ENCODE measurements around the gene LRRC75B. TPM values are rescaled to one million over a fixed set of nuclear protein-coding genes. Genes with fewer than 3 reads are reported as not detected.

The LRRC75B gene
- total RNA-seq, 1 experiment from 2014 or later, result 18.1 TPM

DNA sequence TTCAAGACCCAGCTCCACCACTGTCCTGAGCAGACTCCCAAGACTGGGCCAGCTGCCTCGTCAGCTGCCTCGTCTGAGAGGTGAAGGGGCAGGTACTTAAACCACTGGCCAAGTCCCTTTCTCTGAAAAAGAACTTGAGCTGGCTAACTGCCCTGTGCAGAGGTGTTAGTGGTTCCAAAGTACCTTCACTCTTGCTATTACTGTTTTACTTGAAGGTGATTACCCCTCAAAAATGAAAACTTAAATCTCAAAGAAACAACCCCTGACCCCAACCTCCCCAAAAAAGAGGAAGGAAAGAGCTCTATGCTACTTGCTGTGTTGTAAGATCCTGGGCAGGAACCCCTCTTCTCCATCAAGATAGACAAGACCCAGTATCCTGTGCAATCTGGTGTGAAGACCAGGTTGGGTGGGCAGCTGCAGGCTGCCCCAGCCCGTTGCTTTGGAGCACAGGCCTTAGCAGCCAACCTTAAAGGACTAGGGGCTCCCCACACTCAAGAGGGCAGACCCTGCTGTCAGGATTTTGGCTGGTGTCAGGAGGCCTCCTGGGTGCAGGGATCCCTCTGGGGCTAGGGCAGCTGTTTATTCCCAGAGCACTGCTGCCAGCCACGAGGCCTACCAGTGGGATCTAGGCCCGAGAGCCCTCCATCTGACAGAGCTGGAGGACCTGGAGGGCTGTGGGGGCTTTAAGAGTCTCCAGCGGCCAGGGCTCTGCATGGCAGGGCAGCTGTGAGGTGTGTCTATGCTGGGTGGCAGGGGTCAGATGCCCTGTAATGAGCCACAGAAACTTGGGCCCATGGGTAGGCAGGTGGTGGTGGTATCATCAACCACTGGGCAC lies 51.0 kb downstream of the LRRC75B start:
- Histone ChIP-seq H2BK12ac (ENCODE audit: insufficient read length, low read depth, low read length) (no peak overlapping the region), H3K4ac (ENCODE audit: low read depth, low read length) (no peak overlapping the region), H3K79me2 (ENCODE audit: insufficient read depth, low read length) (no peaks in the 10 kb centered on the region), H2BK120ac (ENCODE audit: low read depth, low read length, poor library complexity, severe bottlenecking) (no peak overlapping the region), H3K27me3 (ENCODE audit: insufficient read depth, low read length) (no peaks in the 10 kb centered on the region), H3K27ac (ENCODE audit: insufficient read length, low read depth, low read length) (no peak overlapping the region), H2BK15ac (ENCODE audit: low read depth, low read length) (no peak overlapping the region), H3K4me1 (ENCODE audit: insufficient read depth, low read length) (no peaks in the 10 kb centered on the region), H2BK20ac (ENCODE audit: low read depth, low read length, poor library complexity, severe bottlenecking) (no peak overlapping the region), H2AFZ (ENCODE audit: low read length) (no peak overlapping the region), H2BK5ac (ENCODE audit: insufficient read length, low read length) (no peak overlapping the region), H3K9ac (ENCODE audit: extremely low read depth, insufficient read length, low read length) (no peak overlapping the region), H3K4me2 (ENCODE audit: insufficient read depth, insufficient read length, low read length) (no peak overlapping the region), H4K5ac (ENCODE audit: insufficient read length, low read depth, low read length) (no peak overlapping the region), H4K91ac (ENCODE audit: insufficient read length, low read depth, low read length) (no peak overlapping the region), H3K9me3 (ENCODE audit: control insufficient read depth, low read depth, low read length) (no peaks in the 10 kb centered on the region), H3K14ac (ENCODE audit: insufficient read depth, low read length) (no peak overlapping the region), H3K79me1 (ENCODE audit: insufficient read depth, low read depth, low read length, poor library complexity, severe bottlenecking) (no peaks in the 10 kb centered on the region), H3K23ac (ENCODE audit: insufficient read length, low read depth, low read length) (no peak overlapping the region), H3K56ac (ENCODE audit: insufficient read length, low read depth, low read length) (no peak overlapping the region), H4K20me1 (ENCODE audit: control insufficient read depth, insufficient read depth, insufficient read length) (no peaks in the 10 kb centered on the region), H3K23me2 (ENCODE audit: insufficient read length, low read depth, low read length, poor library complexity, severe bottlenecking) (no peaks in the 10 kb centered on the region), H3K18ac (ENCODE audit: insufficient read length, low read depth, low read length) (no peak overlapping the region), H4K8ac (replicated peaks; ENCODE audit: insufficient read length, low read depth, low read length) (no peak overlapping the region), H3T11ph (ENCODE audit: low read length) (no peak overlapping the region), H2AK5ac (ENCODE audit: insufficient read length, low read length) (no peak overlapping the region)
- DNase-seq, result no peak
- Mint-ChIP-seq H3K36me3 (ENCODE audit: insufficient read depth in 1 of 3, low read depth in 3 of 3) (peaks cover 13 to 62% (median 54%) of the 10 kb centered on the region in 3 experiments; a peak in 6 of 7 replicates), H3K4me3 (no peak overlapping the region), H3K27ac (no peak overlapping the region), H3K4me1 (no peaks in the 10 kb centered on the region), H3K9me3 (no peaks in the 10 kb centered on the region), H3K27me3 (ENCODE audit: low read depth) (no peaks in the 10 kb centered on the region)
- WGBS (ENCODE audit: extremely low coverage, insufficient read length, low lambda C conversion rate), result no CpG with 5 or more reads among the region's 6 CpGs
- TF ChIP-seq, protein P1, sequence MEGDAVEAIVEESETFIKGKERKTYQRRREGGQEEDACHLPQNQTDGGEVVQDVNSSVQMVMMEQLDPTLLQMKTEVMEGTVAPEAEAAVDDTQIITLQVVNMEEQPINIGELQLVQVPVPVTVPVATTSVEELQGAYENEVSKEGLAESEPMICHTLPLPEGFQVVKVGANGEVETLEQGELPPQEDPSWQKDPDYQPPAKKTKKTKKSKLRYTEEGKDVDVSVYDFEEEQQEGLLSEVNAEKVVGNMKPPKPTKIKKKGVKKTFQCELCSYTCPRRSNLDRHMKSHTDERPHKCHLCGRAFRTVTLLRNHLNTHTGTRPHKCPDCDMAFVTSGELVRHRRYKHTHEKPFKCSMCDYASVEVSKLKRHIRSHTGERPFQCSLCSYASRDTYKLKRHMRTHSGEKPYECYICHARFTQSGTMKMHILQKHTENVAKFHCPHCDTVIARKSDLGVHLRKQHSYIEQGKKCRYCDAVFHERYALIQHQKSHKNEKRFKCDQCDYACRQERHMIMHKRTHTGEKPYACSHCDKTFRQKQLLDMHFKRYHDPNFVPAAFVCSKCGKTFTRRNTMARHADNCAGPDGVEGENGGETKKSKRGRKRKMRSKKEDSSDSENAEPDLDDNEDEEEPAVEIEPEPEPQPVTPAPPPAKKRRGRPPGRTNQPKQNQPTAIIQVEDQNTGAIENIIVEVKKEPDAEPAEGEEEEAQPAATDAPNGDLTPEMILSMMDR (conservative IDR thresholded peaks at IDR 0.05), result no peak

All from H9 (cell line).